GM19397 (cell line): ENCODE measurements around the gene DAAM2.

Experiments
- ATAC-seq: cut with Tn5 transposase; IDR thresholded peaks from one replicate; pipeline ENCODE4 v1.9.1; 2021; ENCODE audit warnings: mild to moderate bottlenecking, moderate library complexity; ENCODE audit not compliant: unreplicated experiment

Gene DAAM2

GRCh38 chr6:39904946-39905639 is 112.9 kb downstream of the DAAM2 start:
- ATAC-seq: no peak

GRCh38 chr6:39905640-39905975 is 113.4 kb downstream of the DAAM2 start:
- ATAC-seq: no peak

- ATAC-seq: no peak
These were observed 114.2 kb downstream of the DAAM2 start for GRCh38 chr6:39906318-39906761.

GRCh38 chr6:39907871-39908575 is 115.8 kb downstream of the DAAM2 start:
- ATAC-seq: no peak

- no peak for ATAC-seq
These were observed 116.8 kb downstream of the DAAM2 start for GRCh38 chr6:39908838-39909583.

GRCh38 chr6:39909701-39910100 is 117.5 kb downstream of the DAAM2 start:
- no peak for ATAC-seq

- ATAC-seq: no peak
These were observed 118.0 kb downstream of the DAAM2 start for GRCh38 chr6:39910164-39910563.

GRCh38 chr6:39910744-39911143 is 118.6 kb downstream of the DAAM2 start:
- no peak for ATAC-seq

- no peak for ATAC-seq
These were observed 119.4 kb downstream of the DAAM2 start for GRCh38 chr6:39911513-39912125.

GRCh38 chr6:39912446-39912845 is 120.3 kb downstream of the DAAM2 start:
- ATAC-seq: no peak

- no peak for ATAC-seq
These were observed 121.3 kb downstream of the DAAM2 start for GRCh38 chr6:39913391-39913916.

- no peak for ATAC-seq
These were observed 122.1 kb downstream of the DAAM2 start for GRCh38 chr6:39914239-39914638.

- ATAC-seq: no peak
These were observed 123.7 kb downstream of the DAAM2 start for GRCh38 chr6:39915866-39916265.

GRCh38 chr6:39917329-39917728 is 125.2 kb downstream of the DAAM2 start:
- ATAC-seq: no peak

- no peak for ATAC-seq
These were observed 125.8 kb downstream of the DAAM2 start for GRCh38 chr6:39917981-39918380.

GRCh38 chr6:39918831-39919230 is 126.7 kb downstream of the DAAM2 start:
- no peak for ATAC-seq

GRCh38 chr6:39920157-39920556 is 128.0 kb downstream of the DAAM2 start:
- no peak for ATAC-seq

GRCh38 chr6:39922821-39923220 is 130.6 kb downstream of the DAAM2 start:
- ATAC-seq: no peak

GRCh38 chr6:39923394-39923793 is 131.2 kb downstream of the DAAM2 start:
- ATAC-seq: no peak

GRCh38 chr6:39923861-39924260 is 131.7 kb downstream of the DAAM2 start:
- ATAC-seq: no peak

GRCh38 chr6:39924283-39924682 is 132.1 kb downstream of the DAAM2 start:
- ATAC-seq: no peak
